Measurements from ENCODE around the gene GRIN3B. TPM values are rescaled to one million over a fixed set of nuclear protein-coding genes. Genes with fewer than 3 reads are reported as not detected.

Gene GRIN3B
- total and polyA plus RNA-seq, 9 of the 15 experiments (the other 6 are each of a cell fraction or from before 2014, with no cell fraction given): 0.06 to 0.95 (median 0.19) TPM; not detected in 6

- TF ChIP-seq NR2C2 (CRISPR knock-in tag; IDR thresholded peaks at IDR 0.05) (peak; percentile 57; the same call in 1 of the 2 replicates), NR2C2 (tag; IDR thresholded peaks at IDR 0.05) (peak; percentile 95), NCOA2 (IDR thresholded peaks at IDR 0.05; ENCODE audit: partially characterized antibody in 2 of 2) (no peak), YBX1 (IDR thresholded peaks at IDR 0.05) (no peak), STAG1 (CRISPR knock-in tag; IDR thresholded peaks at IDR 0.05; ENCODE audit: borderline replicate concordance) (no peak), SMARCC2 (IDR thresholded peaks at IDR 0.05; ENCODE audit: low read depth) (no peak), ZNF41 (CRISPR knock-in tag; conservative IDR thresholded peaks at IDR 0.05) (no peak), BHLHE40 (IDR thresholded peaks at IDR 0.05; ENCODE audit: low read length) (peak; percentile 52; the same call in 1 of the 2 replicates), ZNF449 (CRISPR knock-in tag; IDR thresholded peaks at IDR 0.05) (no peak), ZNF232 (CRISPR knock-in tag; IDR thresholded peaks at IDR 0.05) (no peak), MED1 (CRISPR knock-in tag; IDR thresholded peaks at IDR 0.05; ENCODE audit: borderline replicate concordance) (no peak), SMAD3 (CRISPR knock-in tag; conservative IDR thresholded peaks at IDR 0.05) (no peak), ZNF57 (CRISPR knock-in tag; IDR thresholded peaks at IDR 0.05) (no peak)
- TF ChIP-seq, protein P1, sequence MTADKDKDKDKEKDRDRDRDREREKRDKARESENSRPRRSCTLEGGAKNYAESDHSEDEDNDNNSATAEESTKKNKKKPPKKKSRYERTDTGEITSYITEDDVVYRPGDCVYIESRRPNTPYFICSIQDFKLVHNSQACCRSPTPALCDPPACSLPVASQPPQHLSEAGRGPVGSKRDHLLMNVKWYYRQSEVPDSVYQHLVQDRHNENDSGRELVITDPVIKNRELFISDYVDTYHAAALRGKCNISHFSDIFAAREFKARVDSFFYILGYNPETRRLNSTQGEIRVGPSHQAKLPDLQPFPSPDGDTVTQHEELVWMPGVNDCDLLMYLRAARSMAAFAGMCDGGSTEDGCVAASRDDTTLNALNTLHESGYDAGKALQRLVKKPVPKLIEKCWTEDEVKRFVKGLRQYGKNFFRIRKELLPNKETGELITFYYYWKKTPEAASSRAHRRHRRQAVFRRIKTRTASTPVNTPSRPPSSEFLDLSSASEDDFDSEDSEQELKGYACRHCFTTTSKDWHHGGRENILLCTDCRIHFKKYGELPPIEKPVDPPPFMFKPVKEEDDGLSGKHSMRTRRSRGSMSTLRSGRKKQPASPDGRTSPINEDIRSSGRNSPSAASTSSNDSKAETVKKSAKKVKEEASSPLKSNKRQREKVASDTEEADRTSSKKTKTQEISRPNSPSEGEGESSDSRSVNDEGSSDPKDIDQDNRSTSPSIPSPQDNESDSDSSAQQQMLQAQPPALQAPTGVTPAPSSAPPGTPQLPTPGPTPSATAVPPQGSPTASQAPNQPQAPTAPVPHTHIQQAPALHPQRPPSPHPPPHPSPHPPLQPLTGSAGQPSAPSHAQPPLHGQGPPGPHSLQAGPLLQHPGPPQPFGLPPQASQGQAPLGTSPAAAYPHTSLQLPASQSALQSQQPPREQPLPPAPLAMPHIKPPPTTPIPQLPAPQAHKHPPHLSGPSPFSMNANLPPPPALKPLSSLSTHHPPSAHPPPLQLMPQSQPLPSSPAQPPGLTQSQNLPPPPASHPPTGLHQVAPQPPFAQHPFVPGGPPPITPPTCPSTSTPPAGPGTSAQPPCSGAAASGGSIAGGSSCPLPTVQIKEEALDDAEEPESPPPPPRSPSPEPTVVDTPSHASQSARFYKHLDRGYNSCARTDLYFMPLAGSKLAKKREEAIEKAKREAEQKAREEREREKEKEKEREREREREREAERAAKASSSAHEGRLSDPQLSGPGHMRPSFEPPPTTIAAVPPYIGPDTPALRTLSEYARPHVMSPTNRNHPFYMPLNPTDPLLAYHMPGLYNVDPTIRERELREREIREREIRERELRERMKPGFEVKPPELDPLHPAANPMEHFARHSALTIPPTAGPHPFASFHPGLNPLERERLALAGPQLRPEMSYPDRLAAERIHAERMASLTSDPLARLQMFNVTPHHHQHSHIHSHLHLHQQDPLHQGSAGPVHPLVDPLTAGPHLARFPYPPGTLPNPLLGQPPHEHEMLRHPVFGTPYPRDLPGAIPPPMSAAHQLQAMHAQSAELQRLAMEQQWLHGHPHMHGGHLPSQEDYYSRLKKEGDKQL (CRISPR knock-in tag; IDR thresholded peaks at IDR 0.05; ENCODE audit: borderline replicate concordance): no peak
- TF ChIP-seq, protein P2, sequence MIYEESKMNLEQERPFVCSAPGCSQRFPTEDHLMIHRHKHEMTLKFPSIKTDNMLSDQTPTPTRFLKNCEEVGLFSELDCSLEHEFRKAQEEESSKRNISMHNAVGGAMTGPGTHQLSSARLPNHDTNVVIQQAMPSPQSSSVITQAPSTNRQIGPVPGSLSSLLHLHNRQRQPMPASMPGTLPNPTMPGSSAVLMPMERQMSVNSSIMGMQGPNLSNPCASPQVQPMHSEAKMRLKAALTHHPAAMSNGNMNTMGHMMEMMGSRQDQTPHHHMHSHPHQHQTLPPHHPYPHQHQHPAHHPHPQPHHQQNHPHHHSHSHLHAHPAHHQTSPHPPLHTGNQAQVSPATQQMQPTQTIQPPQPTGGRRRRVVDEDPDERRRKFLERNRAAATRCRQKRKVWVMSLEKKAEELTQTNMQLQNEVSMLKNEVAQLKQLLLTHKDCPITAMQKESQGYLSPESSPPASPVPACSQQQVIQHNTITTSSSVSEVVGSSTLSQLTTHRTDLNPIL (CRISPR knock-in tag; IDR thresholded peaks at IDR 0.05): no peak
- TF ChIP-seq, protein P3, sequence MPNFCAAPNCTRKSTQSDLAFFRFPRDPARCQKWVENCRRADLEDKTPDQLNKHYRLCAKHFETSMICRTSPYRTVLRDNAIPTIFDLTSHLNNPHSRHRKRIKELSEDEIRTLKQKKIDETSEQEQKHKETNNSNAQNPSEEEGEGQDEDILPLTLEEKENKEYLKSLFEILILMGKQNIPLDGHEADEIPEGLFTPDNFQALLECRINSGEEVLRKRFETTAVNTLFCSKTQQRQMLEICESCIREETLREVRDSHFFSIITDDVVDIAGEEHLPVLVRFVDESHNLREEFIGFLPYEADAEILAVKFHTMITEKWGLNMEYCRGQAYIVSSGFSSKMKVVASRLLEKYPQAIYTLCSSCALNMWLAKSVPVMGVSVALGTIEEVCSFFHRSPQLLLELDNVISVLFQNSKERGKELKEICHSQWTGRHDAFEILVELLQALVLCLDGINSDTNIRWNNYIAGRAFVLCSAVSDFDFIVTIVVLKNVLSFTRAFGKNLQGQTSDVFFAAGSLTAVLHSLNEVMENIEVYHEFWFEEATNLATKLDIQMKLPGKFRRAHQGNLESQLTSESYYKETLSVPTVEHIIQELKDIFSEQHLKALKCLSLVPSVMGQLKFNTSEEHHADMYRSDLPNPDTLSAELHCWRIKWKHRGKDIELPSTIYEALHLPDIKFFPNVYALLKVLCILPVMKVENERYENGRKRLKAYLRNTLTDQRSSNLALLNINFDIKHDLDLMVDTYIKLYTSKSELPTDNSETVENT (CRISPR knock-in tag; IDR thresholded peaks at IDR 0.05): no peak
Observed at GRCh38 chr19:984165-984967, 15.9 kb upstream of the GRIN3B start, which contains the start of gene WDR18 (continued).

All from K562 (cell line).